Activated naive CD4-positive, alpha-beta T cell treated with anti-CD3 and anti-CD28 coated beads, Interleukin-2, amount 10 ng/mL, durations not matched to agents 7 days and 5 days (primary cell): ENCODE results near the gene RASSF6.

Experiments
- CTCF ChIA-PET: fragments of 350-600 bp; sonication (Branson Sonifier 250); formaldehyde crosslinking; loops from one replicate; lab custom pipeline; 2021; ENCODE audit warnings: antibody characterized with exemption; lab: Charles Lee
- DNase-seq: peaks from one replicate; pipeline ENCODE4 v3.0.0-alpha.2; 2020
- H3K27ac Mint-ChIP-seq: one replicate; pipeline ENCODE4 v1.8.0; 2021; ENCODE audit warnings: mild to moderate bottlenecking, moderate library complexity, mixed read lengths
- H3K27me3 Mint-ChIP-seq: one replicate; pipeline ENCODE4 v1.8.0; 2021; ENCODE audit warnings: mild to moderate bottlenecking, mixed read lengths
- H3K36me3 Mint-ChIP-seq: one replicate; pipeline ENCODE4 v1.8.0; 2021; ENCODE audit warnings: mixed read lengths
- H3K4me1 Mint-ChIP-seq: one replicate; pipeline ENCODE4 v1.8.0; 2021; ENCODE audit warnings: mixed read lengths
- H3K4me3 Mint-ChIP-seq: one replicate; pipeline ENCODE4 v1.8.0; 2021; ENCODE audit warnings: mild to moderate bottlenecking, moderate library complexity, mixed read lengths
- H3K9me3 Mint-ChIP-seq: one replicate; pipeline ENCODE4 v1.8.0; 2021; ENCODE audit warnings: mixed read lengths

The RASSF6 gene

DNA sequence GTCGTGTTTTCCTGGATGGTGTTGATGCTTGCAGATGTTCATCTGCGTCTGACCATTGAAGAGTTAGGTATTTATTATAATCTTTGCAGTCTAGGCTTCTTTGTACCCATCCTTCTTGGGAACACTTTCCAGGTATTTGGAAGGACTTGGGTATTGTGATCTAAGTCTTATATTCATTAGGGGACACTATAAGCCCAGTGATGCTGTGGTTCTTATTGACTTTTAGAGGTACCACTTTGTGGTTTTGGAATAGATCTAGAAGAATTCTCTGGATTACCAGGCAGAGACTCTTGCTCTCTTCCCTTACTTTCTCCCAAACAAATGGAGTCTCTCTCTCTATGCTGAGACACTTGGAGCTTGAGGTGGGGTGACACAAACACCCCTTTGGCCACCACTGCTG lies 97.1 kb downstream of the RASSF6 start:
- no peaks in the 10 kb centered on the region for H3K36me3 Mint-ChIP-seq
- H3K27ac Mint-ChIP-seq = no peak overlapping the region
- DNase-seq = no peak
- no peak overlapping the region for H3K4me3 Mint-ChIP-seq
- H3K9me3 Mint-ChIP-seq = no peaks in the 10 kb centered on the region
- no peaks in the 10 kb centered on the region for H3K4me1 Mint-ChIP-seq
- CTCF ChIA-PET = no interaction called here
- no peaks in the 10 kb centered on the region for H3K27me3 Mint-ChIP-seq
